Ishikawa (cell line): ENCODE results near the gene INPP4B.

Experiments used
- CREB1 ChIP-seq: IDR thresholded peaks from 2 replicates; pipeline ENCODE4 v1.6.1; 2012; ENCODE audit warnings: low read depth
- EP300 ChIP-seq: IDR thresholded peaks from 2 replicates; pipeline ENCODE4 v1.6.1; 2012; ENCODE audit warnings: borderline replicate concordance
- RAD21 ChIP-seq: IDR thresholded peaks from 2 replicates; pipeline ENCODE4 v1.6.1; 2012; ENCODE audit warnings: low read depth
- TCF12 ChIP-seq: IDR thresholded peaks from 2 replicates; pipeline ENCODE4 v1.6.1; 2012; ENCODE audit warnings: low read depth
- USF1 ChIP-seq: IDR thresholded peaks from 2 replicates; pipeline ENCODE4 v1.6.1; 2012
- ZBTB7A ChIP-seq: IDR thresholded peaks from 2 replicates; pipeline ENCODE4 v1.6.1; 2012; ENCODE audit warnings: low read depth
- TF ChIP-seq, protein P1 (sequence below): IDR thresholded peaks from 2 replicates; pipeline ENCODE4 v1.6.1; 2012

- TF ChIP-seq ZBTB7A (no peak), RAD21 (no peak), TCF12 (no peak), EP300 (no peak), USF1 (no peak), CREB1 (no peak)
- TF ChIP-seq, protein P1, sequence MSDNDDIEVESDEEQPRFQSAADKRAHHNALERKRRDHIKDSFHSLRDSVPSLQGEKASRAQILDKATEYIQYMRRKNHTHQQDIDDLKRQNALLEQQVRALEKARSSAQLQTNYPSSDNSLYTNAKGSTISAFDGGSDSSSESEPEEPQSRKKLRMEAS: no peak
These were observed 158.4 kb downstream of the INPP4B start for GRCh38 chr4:142687547-142688275.
